BJ (cell line): Measurements from ENCODE around the gene SS18. TPM values are rescaled to one million over a fixed set of nuclear protein-coding genes. Genes with fewer than 3 reads are reported as not detected.
"Not testable (repeated sequence)": the region's sequence is repeated elsewhere in the genome, so short reads cannot be mapped to it uniquely, and the experiment has no call there.

ENCODE experiments used
- CTCF ChIA-PET: fragments of 350-600 bp; formaldehyde crosslinking; extraction: SDS; loops from one replicate; lab custom pipeline; 2021; ENCODE audit warnings: antibody characterized with exemption, inconsistent platforms; lab: Yijun Ruan, JAX
- POLR2A ChIA-PET: fragments of 300-600 bp; sonication (Branson Sonifier 250); formaldehyde crosslinking; extraction: SDS; loops from one replicate; lab custom pipeline; 2021; ENCODE audit warnings: antibody characterized with exemption; lab: Charles Lee
- DNase-seq: peaks from one replicate; pipeline ENCODE4 v3.0.0-alpha.2; 2011; ENCODE audit warnings: low read depth
- H3K27me3 ChIP-seq: 2 replicates; pipeline ENCODE4 v1.6.0; 2011; ENCODE audit warnings: low read length; ENCODE audit not compliant: control insufficient read depth, insufficient read depth
- H3K36me3 ChIP-seq: 2 replicates; pipeline ENCODE4 v1.5.1; 2011; ENCODE audit warnings: low read length; ENCODE audit not compliant: control insufficient read depth, insufficient read depth
- H3K4me3 ChIP-seq: 2 replicates; pipeline ENCODE4 v1.5.1; 2011; ENCODE audit warnings: low read depth, mild to moderate bottlenecking, control low read depth, low read length
- polyA minus RNA-seq: library from RNA; depleted of rRNA, polyadenylated mRNA; stranded (reverse); fragments of >200 nt; gene quantifications from 2 replicates; pipeline ENCODE4 v1.2.3, GENCODE V29; 2011; rRNA and poly(A)+ RNA removed
- polyA plus RNA-seq: library from polyadenylated mRNA; depleted of rRNA; stranded (reverse); fragments of >200 nt; gene quantifications from 2 replicates; pipeline ENCODE4 v1.2.3, GENCODE V29; 2011; rRNA removed
- TF ChIP-seq, protein P1 (sequence below): IDR thresholded peaks from 2 replicates; pipeline ENCODE4 v1.5.1; 2011; ENCODE audit warnings: low read depth, mild to moderate bottlenecking, control low read depth, inconsistent platforms, low read length, moderate library complexity; ENCODE audit not compliant: insufficient read depth

The SS18 gene, protein sequence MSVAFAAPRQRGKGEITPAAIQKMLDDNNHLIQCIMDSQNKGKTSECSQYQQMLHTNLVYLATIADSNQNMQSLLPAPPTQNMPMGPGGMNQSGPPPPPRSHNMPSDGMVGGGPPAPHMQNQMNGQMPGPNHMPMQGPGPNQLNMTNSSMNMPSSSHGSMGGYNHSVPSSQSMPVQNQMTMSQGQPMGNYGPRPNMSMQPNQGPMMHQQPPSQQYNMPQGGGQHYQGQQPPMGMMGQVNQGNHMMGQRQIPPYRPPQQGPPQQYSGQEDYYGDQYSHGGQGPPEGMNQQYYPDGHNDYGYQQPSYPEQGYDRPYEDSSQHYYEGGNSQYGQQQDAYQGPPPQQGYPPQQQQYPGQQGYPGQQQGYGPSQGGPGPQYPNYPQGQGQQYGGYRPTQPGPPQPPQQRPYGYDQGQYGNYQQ
- polyA plus RNA-seq (153 and 163 TPM in 2 replicates), polyA minus RNA-seq (224 and 458 TPM in 2 replicates)

- peak within 1 kb of the TSS; percentile 79 for H3K4me3 ChIP-seq
- no peaks in the 10 kb centered on the region for H3K27me3 ChIP-seq
- CTCF ChIA-PET: no interaction called here
- TF ChIP-seq, protein P1, sequence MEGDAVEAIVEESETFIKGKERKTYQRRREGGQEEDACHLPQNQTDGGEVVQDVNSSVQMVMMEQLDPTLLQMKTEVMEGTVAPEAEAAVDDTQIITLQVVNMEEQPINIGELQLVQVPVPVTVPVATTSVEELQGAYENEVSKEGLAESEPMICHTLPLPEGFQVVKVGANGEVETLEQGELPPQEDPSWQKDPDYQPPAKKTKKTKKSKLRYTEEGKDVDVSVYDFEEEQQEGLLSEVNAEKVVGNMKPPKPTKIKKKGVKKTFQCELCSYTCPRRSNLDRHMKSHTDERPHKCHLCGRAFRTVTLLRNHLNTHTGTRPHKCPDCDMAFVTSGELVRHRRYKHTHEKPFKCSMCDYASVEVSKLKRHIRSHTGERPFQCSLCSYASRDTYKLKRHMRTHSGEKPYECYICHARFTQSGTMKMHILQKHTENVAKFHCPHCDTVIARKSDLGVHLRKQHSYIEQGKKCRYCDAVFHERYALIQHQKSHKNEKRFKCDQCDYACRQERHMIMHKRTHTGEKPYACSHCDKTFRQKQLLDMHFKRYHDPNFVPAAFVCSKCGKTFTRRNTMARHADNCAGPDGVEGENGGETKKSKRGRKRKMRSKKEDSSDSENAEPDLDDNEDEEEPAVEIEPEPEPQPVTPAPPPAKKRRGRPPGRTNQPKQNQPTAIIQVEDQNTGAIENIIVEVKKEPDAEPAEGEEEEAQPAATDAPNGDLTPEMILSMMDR: no peak
- peak; percentile 59 for DNase-seq
- POLR2A ChIA-PET: no interaction called here
- H3K36me3 ChIP-seq: 0 out of 2 replicates have a peak, but pooled peaks cover 1% of the 10 kb centered on the region
These were observed at the start of gene SS18 for GRCh38 chr18:26090130-26091046. Gene SS18 (minus strand): TSS chr18:26090613. CDS start chr18:26090569, 44 bp downstream.

GRCh38 chr18:26135548-26135947, 45.1 kb upstream of the SS18 start:
- POLR2A ChIA-PET: no interaction called here
- TF ChIP-seq, protein P1: no peak
- no peak for DNase-seq
- no peak overlapping the region for H3K4me3 ChIP-seq
- no peaks in the 10 kb centered on the region for H3K27me3 ChIP-seq
- no peaks in the 10 kb centered on the region for H3K36me3 ChIP-seq
- CTCF ChIA-PET: no interaction called here

DNA sequence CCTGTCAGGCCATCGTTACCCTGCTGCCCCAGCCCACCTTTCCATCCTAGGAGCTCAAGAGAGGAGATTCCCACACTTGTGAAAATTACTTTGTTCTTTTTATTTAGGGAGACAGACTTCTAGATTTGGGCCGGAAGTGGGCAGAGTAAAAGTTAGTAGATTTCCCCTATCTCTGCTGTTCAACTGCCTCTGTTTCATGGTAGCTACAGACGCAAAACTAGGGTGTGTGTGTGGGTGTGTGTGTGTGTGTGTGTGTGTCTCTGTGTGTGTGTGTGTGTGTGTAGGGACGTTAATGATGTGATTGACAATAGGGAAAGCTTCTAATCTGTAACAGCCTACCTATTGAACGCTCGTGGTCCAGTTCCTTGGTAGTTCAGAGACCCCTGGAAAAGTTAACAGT, 43.7 kb upstream of the SS18 start:
- DNase-seq: no peak
- Histone ChIP-seq H3K4me3 (no peak overlapping the region), H3K27me3 (no peaks in the 10 kb centered on the region), H3K36me3 (no peaks in the 10 kb centered on the region)
- CTCF ChIA-PET: no interaction called here
- POLR2A ChIA-PET: no interaction called here
- TF ChIP-seq, protein P1: no peak

- H3K27me3 ChIP-seq: no peaks in the 10 kb centered on the region
- ChIA-PET POLR2A (no interaction called here), CTCF (no interaction called here)
- no peak for DNase-seq
- no peak within 1 kb of the TSS for H3K4me3 ChIP-seq
- no peaks in the 10 kb centered on the region for H3K36me3 ChIP-seq
- TF ChIP-seq, protein P1: no peak
These were observed 43.2 kb upstream of the SS18 start, which contains the start of gene PSMA8 for GRCh38 chr18:26133652-26134051. Gene PSMA8 (plus strand): TSS chr18:26133869. CDS start chr18:26133966, 97 bp downstream.

DNA sequence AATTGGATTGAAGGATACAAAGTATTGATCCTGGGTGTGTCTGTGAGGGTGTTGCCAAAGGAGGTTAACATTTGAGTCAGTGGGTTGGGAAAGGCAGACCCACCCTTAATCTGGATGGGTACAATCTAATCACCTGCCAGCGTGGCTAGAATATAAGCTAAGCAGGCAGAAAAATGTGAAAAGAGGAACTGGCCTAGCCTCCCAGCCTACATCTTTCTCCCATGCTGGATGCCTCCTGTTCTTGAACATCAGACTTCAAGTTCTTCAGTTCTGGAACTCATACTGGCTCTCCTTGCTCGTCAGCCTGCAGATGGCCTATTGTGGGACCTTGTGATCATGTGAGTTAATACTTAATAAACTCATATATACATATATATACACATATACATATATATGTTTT, 37.8 kb upstream of the SS18 start:
- H3K27me3 ChIP-seq, POLR2A ChIA-PET, DNase-seq, CTCF ChIA-PET, H3K36me3 ChIP-seq, H3K4me3 ChIP-seq: not testable (repeated sequence)
